OCI-LY7 (cell line): ENCODE measurements around the gene SMIM38.

Source experiments
- EZH2phosphoT487 ChIP-seq: fragments of 200-600 bp; sonication (generic); IDR thresholded peaks from 2 replicates; pipeline ENCODE4 v1.6.1; 2018; ENCODE audit warnings: low read depth, borderline replicate concordance, mild to moderate bottlenecking, mixed run types, antibody characterized with exemption, low read length, moderate library complexity, mixed read lengths
- TF ChIP-seq, protein P1 (sequence below): fragments of 200-600 bp; sonication (generic); conservative IDR thresholded peaks from 2 replicates; pipeline ENCODE4 v1.5.1; 2014; ENCODE audit warnings: mild to moderate bottlenecking, antibody characterized with exemption, low read length, moderate library complexity, mixed read lengths

DNA sequence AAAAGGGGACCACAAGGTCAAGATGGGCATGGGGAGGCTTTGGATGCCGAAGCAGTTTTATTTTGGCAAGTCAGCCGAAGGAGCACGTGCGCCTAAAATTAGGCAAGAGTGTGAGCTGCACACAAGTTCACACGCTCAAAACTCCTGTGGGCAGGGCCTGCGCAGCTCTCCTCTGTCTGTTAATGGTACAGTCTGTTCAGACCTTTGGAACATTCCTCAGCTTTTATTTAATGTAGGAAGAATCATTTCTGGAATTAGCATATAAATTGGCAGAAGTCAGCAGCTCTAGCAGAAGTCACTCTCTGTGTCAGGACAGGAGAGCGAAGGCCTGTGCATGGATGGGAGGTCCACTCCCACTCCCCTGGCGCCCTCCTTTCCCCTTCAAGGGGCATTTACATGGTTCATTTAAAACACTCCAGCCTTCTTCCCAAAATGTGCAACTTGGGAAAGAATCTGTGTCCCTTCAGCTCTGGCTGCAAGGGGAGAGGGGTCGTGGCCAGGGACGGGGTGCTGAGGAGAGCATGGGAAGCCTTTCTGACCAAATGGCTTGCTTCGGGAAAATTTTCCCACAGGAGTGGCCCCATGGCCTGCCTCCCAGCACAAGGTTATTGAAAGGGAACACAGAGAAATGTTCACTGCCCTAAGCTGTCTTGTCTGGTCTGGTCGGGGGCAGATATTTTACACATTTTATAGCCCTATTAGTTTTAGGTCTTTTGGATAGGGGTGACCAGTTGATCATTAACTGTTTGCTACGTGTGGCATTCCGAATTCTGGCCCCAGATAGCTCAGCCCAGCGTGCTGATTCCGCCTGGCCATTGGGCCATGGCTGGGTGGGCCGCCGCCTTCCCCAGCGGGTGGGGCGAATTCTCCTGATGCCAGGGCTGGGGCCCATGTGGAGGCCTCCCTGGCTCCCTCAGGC lies 43.9 kb upstream of the SMIM38 start:
- TF ChIP-seq, protein P1, sequence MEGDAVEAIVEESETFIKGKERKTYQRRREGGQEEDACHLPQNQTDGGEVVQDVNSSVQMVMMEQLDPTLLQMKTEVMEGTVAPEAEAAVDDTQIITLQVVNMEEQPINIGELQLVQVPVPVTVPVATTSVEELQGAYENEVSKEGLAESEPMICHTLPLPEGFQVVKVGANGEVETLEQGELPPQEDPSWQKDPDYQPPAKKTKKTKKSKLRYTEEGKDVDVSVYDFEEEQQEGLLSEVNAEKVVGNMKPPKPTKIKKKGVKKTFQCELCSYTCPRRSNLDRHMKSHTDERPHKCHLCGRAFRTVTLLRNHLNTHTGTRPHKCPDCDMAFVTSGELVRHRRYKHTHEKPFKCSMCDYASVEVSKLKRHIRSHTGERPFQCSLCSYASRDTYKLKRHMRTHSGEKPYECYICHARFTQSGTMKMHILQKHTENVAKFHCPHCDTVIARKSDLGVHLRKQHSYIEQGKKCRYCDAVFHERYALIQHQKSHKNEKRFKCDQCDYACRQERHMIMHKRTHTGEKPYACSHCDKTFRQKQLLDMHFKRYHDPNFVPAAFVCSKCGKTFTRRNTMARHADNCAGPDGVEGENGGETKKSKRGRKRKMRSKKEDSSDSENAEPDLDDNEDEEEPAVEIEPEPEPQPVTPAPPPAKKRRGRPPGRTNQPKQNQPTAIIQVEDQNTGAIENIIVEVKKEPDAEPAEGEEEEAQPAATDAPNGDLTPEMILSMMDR, result no peak
- TF ChIP-seq EZH2phosphoT487, result no peak
